Keratinocyte (primary cell): Measurements from ENCODE around the gene HRH3. TPM values are rescaled to one million over a fixed set of nuclear protein-coding genes. Genes with fewer than 3 reads are reported as not detected.

ENCODE experiments used
- DNase-seq: peaks from one replicate; pipeline ENCODE4 v3.0.0-alpha.2; 2011; ENCODE audit warnings: low read depth, missing footprints, low spot score
- FAIRE-seq: peaks from 2 replicates; lab custom pipeline; 2011; peaks lifted over from hg19 to GRCh38; lab: Jason Lieb, UNC
- H2AFZ ChIP-seq: 2 replicates; pipeline ENCODE4 v1.6.0; 2012; ENCODE audit warnings: low read length, control low read depth, inconsistent platforms; ENCODE audit not compliant: control insufficient read depth
- H3K27ac ChIP-seq: 2 replicates; pipeline ENCODE4 v1.5.1; 2011; ENCODE audit warnings: low read length; ENCODE audit not compliant: control insufficient read depth, insufficient read depth
- H3K27me3 ChIP-seq: 3 replicates; pipeline ENCODE4 v1.6.0; 2011; ENCODE audit warnings: low read length; ENCODE audit not compliant: control insufficient read depth, insufficient read depth; ENCODE audit errors: extremely low read depth
- H3K36me3 ChIP-seq, 2 experiments: 2 replicates in 1 of 2; 3 replicates in 1 of 2; pipeline ENCODE4 v1.5.1; 2011; ENCODE audit warnings: low read length in 2 of 2, mild to moderate bottlenecking in 1 of 2; ENCODE audit not compliant: control insufficient read depth in 2 of 2, insufficient read depth in 2 of 2; ENCODE audit errors: extremely low read depth in 1 of 2
- H3K4me1 ChIP-seq: 3 replicates; pipeline ENCODE4 v1.5.1; 2011; ENCODE audit warnings: low read length; ENCODE audit not compliant: control insufficient read depth, insufficient read depth; ENCODE audit errors: extremely low read depth
- H3K4me2 ChIP-seq: 3 replicates; pipeline ENCODE4 v1.6.0; 2011; ENCODE audit warnings: low read depth, low read length; ENCODE audit not compliant: control insufficient read depth, insufficient read depth; ENCODE audit errors: extremely low read depth
- H3K4me3 ChIP-seq, 3 experiments: fragments of 200-600 bp in 1 of 3; sonication (generic) in 1 of 3; 2 replicates in 2 of 3; 3 replicates in 1 of 3; pipeline ENCODE4 v1.5.1; 2011 to 2016; ENCODE audit warnings: low read length in 3 of 3, mild to moderate bottlenecking in 3 of 3, control low read depth in 2 of 3, inconsistent platforms in 1 of 3, low read depth in 1 of 3, mixed read lengths in 1 of 3, mixed run types in 1 of 3, moderate library complexity in 1 of 3; ENCODE audit not compliant: control insufficient read depth in 2 of 3, insufficient read depth in 2 of 3; ENCODE audit errors: extremely low read depth in 1 of 3
- H3K79me2 ChIP-seq: 2 replicates; pipeline ENCODE4 v1.6.0; 2012; ENCODE audit warnings: low read length; ENCODE audit not compliant: control insufficient read depth, insufficient read depth
- H3K9ac ChIP-seq: 3 replicates; pipeline ENCODE4 v1.6.0; 2011; ENCODE audit warnings: low read length; ENCODE audit not compliant: control insufficient read depth, insufficient read depth; ENCODE audit errors: extremely low read depth
- H3K9me1 ChIP-seq: 3 replicates; pipeline ENCODE4 v1.6.0; 2011; ENCODE audit warnings: low read length; ENCODE audit not compliant: control insufficient read depth, insufficient read depth; ENCODE audit errors: extremely low read depth
- H3K9me3 ChIP-seq: 2 replicates; pipeline ENCODE4 v1.5.1; 2012; ENCODE audit warnings: low read depth, low read length; ENCODE audit not compliant: control insufficient read depth
- H4K20me1 ChIP-seq: 3 replicates; pipeline ENCODE4 v1.6.0; 2011; ENCODE audit warnings: low read length; ENCODE audit not compliant: control insufficient read depth, insufficient read depth; ENCODE audit errors: extremely low read depth
- CTCF ChIP-seq, 3 experiments: IDR thresholded peaks in 1 of 3; conservative IDR thresholded peaks in 1 of 3; optimal IDR thresholded peaks in 1 of 3; 2 replicates in 2 of 3; 3 replicates in 1 of 3; pipeline versions ENCODE3 to v1.5.1; 2011; ENCODE audit warnings: low read length in 3 of 3, mild to moderate bottlenecking in 3 of 3, moderate library complexity in 2 of 3, control low read depth in 1 of 3, inconsistent platforms in 1 of 3; ENCODE audit not compliant: insufficient read depth in 2 of 3; ENCODE audit errors: extremely low read depth in 1 of 3
- EZH2 ChIP-seq: IDR thresholded peaks from one replicate; pipeline ENCODE4 v1.6.1; 2012; ENCODE audit warnings: inconsistent platforms, mild to moderate bottlenecking, low read length, moderate library complexity
- dilution Hi-C: fragments of 300-500 bp; cut with MboI; formaldehyde crosslinking; loops from one replicate; pipeline ENCODE4 v1.7.0; 2020; ENCODE audit warnings: low sequenced_read_pairs; ENCODE audit not compliant: extremely low pct_ligation_motif_present
- polyA plus RNA-seq, 5 experiments: library from polyadenylated mRNA; depleted of rRNA in 3 of 5; stranded (reverse) in 3 of 5; stranded (forward) in 1 of 5; unstranded in 1 of 5; fragments of >200 nt; gene quantifications; 1 replicate in 1 of 5; 2 replicates in 3 of 5; 3 replicates in 1 of 5; pipeline versions ENCODE4 v1.2.1 to v1.2.3, GENCODE V29; 2011 to 2012; ENCODE audit warnings: missing spikeins in 2 of 5, low read depth in 1 of 5, low replicate concordance in 1 of 5

The HRH3 gene
- polyA plus RNA-seq, 1 donor (not counting 4 experiments of a cell fraction or from before 2014, with no cell fraction given) = not detected

DNA sequence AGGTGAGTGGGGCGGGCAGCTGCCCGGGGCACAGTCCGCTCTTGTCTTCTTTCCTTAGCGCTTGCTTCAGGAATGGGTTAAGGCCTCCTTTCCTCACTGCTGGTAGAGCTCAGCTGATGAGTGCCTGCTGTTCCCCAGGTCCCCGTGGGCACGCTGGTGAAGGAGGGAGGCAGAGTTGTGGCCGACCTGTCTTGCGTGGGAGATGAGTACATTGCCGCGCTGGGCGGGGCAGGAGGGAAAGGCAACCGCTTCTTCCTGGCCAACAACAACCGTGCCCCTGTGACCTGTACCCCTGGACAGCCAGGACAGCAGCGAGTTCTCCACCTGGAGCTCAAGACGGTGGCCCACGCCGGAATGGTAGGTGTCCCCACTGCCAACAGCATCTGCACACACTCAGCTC is 21.6 kb downstream of the HRH3 start:
- peaks cover 32 to 42% of the 10 kb centered on the region in 2 experiments for H3K36me3 ChIP-seq
- no peak for TF ChIP-seq EZH2
- dilution Hi-C loops = no loop called here
- no peak overlapping the region for H3K4me2 ChIP-seq
- no peak for FAIRE-seq
- H3K4me1 ChIP-seq = no peaks in the 10 kb centered on the region
- H3K79me2 ChIP-seq = peaks cover 2% of the 10 kb centered on the region
- H3K9ac ChIP-seq = no peak overlapping the region
- no peaks in the 10 kb centered on the region for H4K20me1 ChIP-seq
- H3K9me3 ChIP-seq = no peaks in the 10 kb centered on the region
- no peaks in the 10 kb centered on the region for H3K9me1 ChIP-seq
- no peak for DNase-seq
- H3K4me3 ChIP-seq = no peak overlapping the region
- no peak overlapping the region for H3K27ac ChIP-seq
- H3K27me3 ChIP-seq = no peaks in the 10 kb centered on the region
- H2AFZ ChIP-seq = no peak overlapping the region

GRCh38 chr20:62197801-62198200 is 22.3 kb downstream of the HRH3 start:
- H3K9me1 ChIP-seq = no peaks in the 10 kb centered on the region
- no peak for FAIRE-seq

More at GRCh38 chr20:62197801-62198200, 22.3 kb downstream of the HRH3 start:
- peaks cover 38 to 43% of the 10 kb centered on the region in 2 experiments for H3K36me3 ChIP-seq
- H3K4me3 ChIP-seq = no peak overlapping the region
- DNase-seq = no peak
- H2AFZ ChIP-seq = no peak overlapping the region
- peaks cover 5% of the 10 kb centered on the region for H3K79me2 ChIP-seq
- no peaks in the 10 kb centered on the region for H4K20me1 ChIP-seq
- H3K9me3 ChIP-seq = no peaks in the 10 kb centered on the region
- no peaks in the 10 kb centered on the region for H3K4me1 ChIP-seq
- dilution Hi-C loops = no loop called here
- TF ChIP-seq EZH2 (no peak), CTCF (optimal IDR thresholded peaks at IDR 0.05 in 1 of 3, IDR thresholded peaks at IDR 0.05 in 1 of 3, conservative IDR thresholded peaks at IDR 0.05 in 1 of 3; ENCODE audit: extremely low read depth in 1 of 3, insufficient read depth in 2 of 3, low read length in 3 of 3) (no peak)
- no peak overlapping the region for H3K4me2 ChIP-seq
- H3K27ac ChIP-seq = no peak overlapping the region
- no peak overlapping the region for H3K9ac ChIP-seq
- no peaks in the 10 kb centered on the region for H3K27me3 ChIP-seq
